ENCODE results near the gene RCC2.

The RCC2 gene

GRCh38 chr1:17442841-17443240, 3.4 kb upstream of the RCC2 start:
- no peak for DNase-seq (ENCODE audit: low read depth in 2 of 2, low spot score in 1 of 2)

- DNase-seq (ENCODE audit: low read depth in 2 of 2, low spot score in 1 of 2), result no peak
Measured at GRCh38 chr1:17441993-17442357, 2.5 kb upstream of the RCC2 start.

- no peak for DNase-seq (ENCODE audit: low read depth in 2 of 2, low spot score in 1 of 2)
Measured at GRCh38 chr1:17441265-17441992, 2.0 kb upstream of the RCC2 start.

GRCh38 chr1:17440827-17441168, 1.3 kb upstream of the RCC2 start:
- no peak for DNase-seq (ENCODE audit: low read depth in 2 of 2, low spot score in 1 of 2)

- DNase-seq (ENCODE audit: low read depth in 2 of 2, low spot score in 1 of 2), result no peak
Measured at GRCh38 chr1:17440074-17440826, 773 bp upstream of the RCC2 start.

- peak; percentile 43 to 64 for DNase-seq (ENCODE audit: low read depth in 2 of 2, low spot score in 1 of 2)
Measured at GRCh38 chr1:17438318-17439249, 893 bp downstream of the RCC2 start.

GRCh38 chr1:17437580-17438317, 1.7 kb downstream of the RCC2 start:
- peak in 1 of 2 donors; percentile 35 for DNase-seq (ENCODE audit: low read depth in 2 of 2, low spot score in 1 of 2)

- no peak for DNase-seq (ENCODE audit: low read depth in 2 of 2, low spot score in 1 of 2)
Measured at GRCh38 chr1:17437260-17437579, 2.3 kb downstream of the RCC2 start.

- DNase-seq (ENCODE audit: low read depth in 2 of 2, low spot score in 1 of 2), result no peak
Measured at GRCh38 chr1:17436380-17437174, 2.9 kb downstream of the RCC2 start.

- no peak for DNase-seq (ENCODE audit: low read depth in 2 of 2, low spot score in 1 of 2)
Measured at GRCh38 chr1:17434601-17435000, 4.9 kb downstream of the RCC2 start.

GRCh38 chr1:17434016-17434415, 5.5 kb downstream of the RCC2 start:
- DNase-seq (ENCODE audit: low read depth in 2 of 2, low spot score in 1 of 2), result no peak

GRCh38 chr1:17433261-17433660, 6.2 kb downstream of the RCC2 start:
- no peak for DNase-seq (ENCODE audit: low read depth in 2 of 2, low spot score in 1 of 2)

GRCh38 chr1:17432412-17432811, 7.1 kb downstream of the RCC2 start:
- DNase-seq (ENCODE audit: low read depth in 2 of 2, low spot score in 1 of 2), result no peak

GRCh38 chr1:17429183-17429582, 10.3 kb downstream of the RCC2 start:
- DNase-seq (ENCODE audit: low read depth in 2 of 2, low spot score in 1 of 2), result no peak

GRCh38 chr1:17427696-17428660, 11.5 kb downstream of the RCC2 start:
- DNase-seq (ENCODE audit: low read depth in 2 of 2, low spot score in 1 of 2), result no peak

- DNase-seq (ENCODE audit: low read depth in 2 of 2, low spot score in 1 of 2), result no peak
Measured at GRCh38 chr1:17425806-17426600, 13.5 kb downstream of the RCC2 start.

GRCh38 chr1:17423781-17424245, 15.7 kb downstream of the RCC2 start:
- DNase-seq (ENCODE audit: low read depth in 2 of 2, low spot score in 1 of 2), result no peak

- no peak for DNase-seq (ENCODE audit: low read depth in 2 of 2, low spot score in 1 of 2)
Measured at GRCh38 chr1:17422461-17422860, 17.0 kb downstream of the RCC2 start.
